Trophoblast cell (in vitro differentiated cells and primary cell): Measurements from ENCODE around the gene GTF2E1.

Source experiments
- DNase-seq, 2 donors: peaks; one replicate each; pipeline ENCODE4 v3.0.0-alpha.2; 2016
- H2AFZ ChIP-seq: 2 replicates; pipeline ENCODE4 v1.6.1; 2013; ENCODE audit warnings: low read length, moderate library complexity, mild to moderate bottlenecking; ENCODE audit not compliant: insufficient read depth, poor library complexity
- H2AK5ac ChIP-seq: 2 replicates; pipeline ENCODE4 v1.6.1; 2013; ENCODE audit warnings: mild to moderate bottlenecking, low read length
- H2BK120ac ChIP-seq: 2 replicates; pipeline ENCODE4 v1.6.1; 2013; ENCODE audit warnings: low read length, mild to moderate bottlenecking, moderate library complexity; ENCODE audit not compliant: insufficient read depth, poor library complexity
- H2BK12ac ChIP-seq: 2 replicates; pipeline ENCODE4 v1.6.1; 2013; ENCODE audit warnings: mild to moderate bottlenecking, low read length, moderate library complexity
- H2BK5ac ChIP-seq: 2 replicates; pipeline ENCODE4 v1.6.1; 2013; ENCODE audit warnings: low read length, low read depth, moderate library complexity, mild to moderate bottlenecking; ENCODE audit not compliant: poor library complexity
- H3K14ac ChIP-seq: 2 replicates; pipeline ENCODE4 v1.6.1; 2013; ENCODE audit warnings: mild to moderate bottlenecking, low read length
- H3K18ac ChIP-seq: 2 replicates; pipeline ENCODE4 v1.6.1; 2013; ENCODE audit warnings: mild to moderate bottlenecking, low read length
- H3K23ac ChIP-seq: 2 replicates; pipeline ENCODE4 v1.6.1; 2013; ENCODE audit warnings: low read length
- H3K27ac ChIP-seq: 2 replicates; pipeline ENCODE4 v1.5.1; 2013; ENCODE audit warnings: low read depth, mild to moderate bottlenecking, inconsistent platforms, low read length, moderate library complexity
- H3K27me3 ChIP-seq: 2 replicates; pipeline ENCODE4 v1.6.1; 2013; ENCODE audit warnings: inconsistent platforms, mild to moderate bottlenecking, low read length, moderate library complexity; ENCODE audit not compliant: insufficient read depth
- H3K36me3 ChIP-seq, 2 experiments: 1 replicate in 1 of 2; 2 replicates in 1 of 2; pipeline ENCODE4 v1.6.1; 2013; ENCODE audit warnings: low read length in 2 of 2, mild to moderate bottlenecking in 2 of 2, moderate library complexity in 1 of 2; ENCODE audit not compliant: insufficient read depth in 2 of 2, control insufficient read depth in 1 of 2
- H3K4ac ChIP-seq: 2 replicates; pipeline ENCODE4 v1.6.1; 2013; ENCODE audit warnings: low read depth, mild to moderate bottlenecking, low read length, moderate library complexity
- H3K4me1 ChIP-seq, 2 experiments: 1 replicate in 1 of 2; 2 replicates in 1 of 2; pipeline ENCODE4 v1.6.1; 2013; ENCODE audit warnings: low read length in 2 of 2, mild to moderate bottlenecking in 2 of 2, moderate library complexity in 1 of 2; ENCODE audit not compliant: insufficient read depth in 2 of 2, control insufficient read depth in 1 of 2
- H3K4me2 ChIP-seq: 2 replicates; pipeline ENCODE4 v1.6.1; 2013; ENCODE audit warnings: inconsistent platforms, mild to moderate bottlenecking, low read length, moderate library complexity
- H3K4me3 ChIP-seq: 2 replicates; pipeline ENCODE4 v1.5.1; 2013; ENCODE audit warnings: mild to moderate bottlenecking, low read depth, low read length, inconsistent platforms
- H3K79me1 ChIP-seq: one replicate; pipeline ENCODE4 v1.6.1; 2013; ENCODE audit warnings: low read length
- H3K79me2 ChIP-seq: 2 replicates; pipeline ENCODE4 v1.6.1; 2013; ENCODE audit warnings: low read length, mild to moderate bottlenecking; ENCODE audit not compliant: control insufficient read depth, insufficient read depth, poor library complexity
- H3K9ac ChIP-seq: 2 replicates; pipeline ENCODE4 v1.6.1; 2013; ENCODE audit warnings: mild to moderate bottlenecking, low read length
- H3K9me3 ChIP-seq: 2 replicates; pipeline ENCODE4 v1.6.1; 2013; ENCODE audit warnings: low read depth, mild to moderate bottlenecking, control low read depth, inconsistent platforms, low read length; ENCODE audit not compliant: insufficient read depth
- H4K12ac ChIP-seq: 2 replicates; pipeline ENCODE4 v1.6.1; 2013; ENCODE audit warnings: low read depth, mild to moderate bottlenecking, low read length, moderate library complexity
- H4K8ac ChIP-seq: 2 replicates; pipeline ENCODE4 v1.6.1; 2013; ENCODE audit warnings: low read depth, mild to moderate bottlenecking, low read length, moderate library complexity
- H4K91ac ChIP-seq: one replicate; pipeline ENCODE4 v1.6.1; 2013; ENCODE audit warnings: low read depth, mild to moderate bottlenecking, low read length, moderate library complexity
- WGBS: extraction: QIAGEN DNeasy Blood & Tissue Kit; methylation state at CpG from one replicate; pipeline ENCODE4 v1.1.7; 2013; ENCODE audit warnings: missing lambda C conversion rate; ENCODE audit not compliant: insufficient read length, insufficient coverage; ENCODE audit errors: extremely low coverage; 5-methylcytosine and 5-hydroxymethylcytosine counted together

GTF2E1 gene

GRCh38 chr3:120773932-120774331 lies 31.4 kb downstream of the GTF2E1 start:
- no peak overlapping the region for H3K18ac ChIP-seq
- no peak overlapping the region for H4K8ac ChIP-seq
- H3K9ac ChIP-seq: no peak overlapping the region
- H2BK12ac ChIP-seq: no peak overlapping the region
- H3K4me1 ChIP-seq: peaks cover 0 to 2% of the 10 kb centered on the region in 2 experiments
- no peaks in the 10 kb centered on the region for H3K27me3 ChIP-seq
- H4K12ac ChIP-seq: no peak overlapping the region
- peaks cover 0 to 5% of the 10 kb centered on the region in 2 experiments for H3K36me3 ChIP-seq
- DNase-seq: no peak
- H2BK120ac ChIP-seq: peak overlapping the region; percentile 43
- H3K23ac ChIP-seq: no peak overlapping the region
- no peak overlapping the region for H3K27ac ChIP-seq
- H3K14ac ChIP-seq: no peak overlapping the region
- H3K4me3 ChIP-seq: no peak overlapping the region
- no peak overlapping the region for H2AFZ ChIP-seq
- H2BK5ac ChIP-seq: no peak overlapping the region
- no peak overlapping the region for H3K4ac ChIP-seq
- H3K9me3 ChIP-seq: no peaks in the 10 kb centered on the region
- no peak overlapping the region for H2AK5ac ChIP-seq
- H4K91ac ChIP-seq: no peak overlapping the region
- no peak overlapping the region for H3K4me2 ChIP-seq
- H3K79me1 ChIP-seq: no peaks in the 10 kb centered on the region
- H3K79me2 ChIP-seq: no peaks in the 10 kb centered on the region

GRCh38 chr3:120775411-120775810 lies 32.9 kb downstream of the GTF2E1 start:
- Histone ChIP-seq H3K79me1 (no peaks in the 10 kb centered on the region), H4K91ac (no peak overlapping the region)

GRCh38 chr3:120778776-120779175 lies 36.2 kb downstream of the GTF2E1 start:
- Histone ChIP-seq H2AFZ (no peak overlapping the region), H3K4me2 (no peak overlapping the region), H2BK5ac (no peak overlapping the region), H3K79me1 (no peaks in the 10 kb centered on the region), H4K12ac (no peak overlapping the region), H4K8ac (no peak overlapping the region), H2AK5ac (no peak overlapping the region), H3K23ac (no peak overlapping the region), H3K27ac (no peak overlapping the region), H3K36me3 (peaks cover 4 to 8% of the 10 kb centered on the region in 2 experiments), H3K4me3 (no peak overlapping the region), H3K9ac (no peak overlapping the region), H3K4ac (no peak overlapping the region), H3K14ac (no peak overlapping the region), H3K27me3 (no peaks in the 10 kb centered on the region), H3K9me3 (no peaks in the 10 kb centered on the region), H3K4me1 (no peaks in the 10 kb centered on the region), H4K91ac (no peak overlapping the region), H2BK120ac (no peak overlapping the region), H2BK12ac (no peak overlapping the region), H3K18ac (no peak overlapping the region), H3K79me2 (no peaks in the 10 kb centered on the region)
- DNase-seq: no peak
- no CpG with 5 or more reads among the region's 3 CpGs for WGBS

More at GRCh38 chr3:120775411-120775810, 32.9 kb downstream of the GTF2E1 start:
- Histone ChIP-seq H3K9me3 (no peaks in the 10 kb centered on the region), H3K4me2 (no peak overlapping the region), H4K12ac (no peak overlapping the region), H2BK12ac (no peak overlapping the region), H3K79me2 (no peaks in the 10 kb centered on the region), H3K27ac (no peak overlapping the region), H3K23ac (no peak overlapping the region), H3K4me1 (no peaks in the 10 kb centered on the region), H3K27me3 (no peaks in the 10 kb centered on the region), H2BK120ac (no peak overlapping the region), H4K8ac (no peak overlapping the region), H3K18ac (no peak overlapping the region), H2AFZ (no peak overlapping the region), H2AK5ac (no peak overlapping the region), H3K4me3 (no peak overlapping the region), H3K14ac (no peak overlapping the region), H3K9ac (no peak overlapping the region), H3K4ac (no peak overlapping the region), H3K36me3 (peaks cover 0 to 5% of the 10 kb centered on the region in 2 experiments), H2BK5ac (no peak overlapping the region)
- DNase-seq: no peak
- no CpG with 5 or more reads among the region's 4 CpGs for WGBS

GRCh38 chr3:120780977-120781376 lies 38.4 kb downstream of the GTF2E1 start:
- Histone ChIP-seq H3K23ac (no peak overlapping the region), H3K36me3 (peaks cover 4 to 8% of the 10 kb centered on the region in 2 experiments), H3K4ac (no peak overlapping the region), H3K79me1 (no peaks in the 10 kb centered on the region), H2BK120ac (no peak overlapping the region), H2BK5ac (no peak overlapping the region), H3K79me2 (no peaks in the 10 kb centered on the region), H3K27ac (no peak overlapping the region), H3K4me3 (peak overlapping the region; percentile 40), H3K4me1 (peaks cover 0 to 3% of the 10 kb centered on the region in 2 experiments), H3K9ac (no peak overlapping the region), H3K27me3 (no peaks in the 10 kb centered on the region), H3K9me3 (no peaks in the 10 kb centered on the region), H3K4me2 (no peak overlapping the region), H2AFZ (no peak overlapping the region), H4K91ac (no peak overlapping the region), H3K18ac (no peak overlapping the region), H4K8ac (no peak overlapping the region), H3K14ac (no peak overlapping the region), H4K12ac (no peak overlapping the region), H2AK5ac (no peak overlapping the region), H2BK12ac (no peak overlapping the region)
- WGBS: no CpG with 5 or more reads among the region's 13 CpGs
- DNase-seq: peak; percentile 6 to 26
